DMS53 (cell line): ENCODE results near the gene GBP5.
"Not testable (repeated sequence)": the region's sequence is repeated elsewhere in the genome, so short reads cannot be mapped to it uniquely, and the experiment has no call there.

Experiments
- DNase-seq: peaks from one replicate; lab custom pipeline; 2025; lab: John Stamatoyannopoulos, UW

Gene GBP5, protein sequence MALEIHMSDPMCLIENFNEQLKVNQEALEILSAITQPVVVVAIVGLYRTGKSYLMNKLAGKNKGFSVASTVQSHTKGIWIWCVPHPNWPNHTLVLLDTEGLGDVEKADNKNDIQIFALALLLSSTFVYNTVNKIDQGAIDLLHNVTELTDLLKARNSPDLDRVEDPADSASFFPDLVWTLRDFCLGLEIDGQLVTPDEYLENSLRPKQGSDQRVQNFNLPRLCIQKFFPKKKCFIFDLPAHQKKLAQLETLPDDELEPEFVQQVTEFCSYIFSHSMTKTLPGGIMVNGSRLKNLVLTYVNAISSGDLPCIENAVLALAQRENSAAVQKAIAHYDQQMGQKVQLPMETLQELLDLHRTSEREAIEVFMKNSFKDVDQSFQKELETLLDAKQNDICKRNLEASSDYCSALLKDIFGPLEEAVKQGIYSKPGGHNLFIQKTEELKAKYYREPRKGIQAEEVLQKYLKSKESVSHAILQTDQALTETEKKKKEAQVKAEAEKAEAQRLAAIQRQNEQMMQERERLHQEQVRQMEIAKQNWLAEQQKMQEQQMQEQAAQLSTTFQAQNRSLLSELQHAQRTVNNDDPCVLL

GRCh38 chr1:89272269-89273041, at the start of gene GBP5:
TSS of gene GBP5 (minus strand) at chr1:89272860. CDS start at chr1:89269555, 3,305 bp downstream.
- DNase-seq = not testable (repeated sequence)

DNA sequence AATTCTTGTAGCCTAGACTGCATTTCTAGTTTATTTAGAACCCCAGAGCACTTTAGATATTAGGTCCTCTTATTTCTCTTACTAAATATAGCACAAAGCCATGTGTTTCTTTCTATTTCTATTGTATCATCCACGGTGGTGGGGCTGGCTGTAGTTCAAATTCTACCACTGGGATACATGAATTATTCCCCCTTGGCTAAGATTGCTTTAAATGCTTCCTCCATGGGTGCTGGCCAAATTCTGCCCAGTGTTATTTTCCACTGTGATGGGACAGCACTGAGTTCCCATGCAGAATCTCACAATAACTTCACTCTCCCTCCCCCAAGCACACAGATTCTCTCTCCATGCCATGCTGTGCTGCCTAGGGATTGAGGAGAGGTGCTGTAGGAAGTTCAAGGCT, 49.7 kb upstream of the GBP5 start:
- DNase-seq = no peak

GRCh38 chr1:89312572-89312971, 39.9 kb upstream of the GBP5 start:
- DNase-seq = no peak

DNA sequence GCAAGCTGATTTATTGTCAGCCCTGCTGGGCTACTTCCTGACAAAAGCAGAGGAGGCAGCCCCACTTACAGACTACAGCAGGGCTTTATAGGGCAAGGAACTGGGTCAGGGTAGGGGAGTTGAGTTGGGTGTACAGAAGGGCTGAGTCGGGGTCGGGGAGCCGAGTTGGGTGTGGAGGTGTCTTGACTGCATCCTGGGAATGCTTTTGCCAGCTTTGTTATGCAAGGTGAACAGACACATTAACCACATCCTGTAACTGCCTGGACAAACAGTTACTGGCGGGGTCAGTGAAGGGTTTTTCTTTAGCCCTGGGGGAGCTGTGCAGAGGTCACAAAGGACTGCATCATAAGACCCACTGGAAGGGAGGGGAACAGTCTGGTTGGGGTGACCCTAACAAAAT, 39.1 kb upstream of the GBP5 start:
- DNase-seq = no peak

GRCh38 chr1:89310976-89311375, 38.3 kb upstream of the GBP5 start:
- DNase-seq = no peak

- peak; percentile 38 for DNase-seq
Observed at GRCh38 chr1:89310505-89310904, 37.8 kb upstream of the GBP5 start.

DNA sequence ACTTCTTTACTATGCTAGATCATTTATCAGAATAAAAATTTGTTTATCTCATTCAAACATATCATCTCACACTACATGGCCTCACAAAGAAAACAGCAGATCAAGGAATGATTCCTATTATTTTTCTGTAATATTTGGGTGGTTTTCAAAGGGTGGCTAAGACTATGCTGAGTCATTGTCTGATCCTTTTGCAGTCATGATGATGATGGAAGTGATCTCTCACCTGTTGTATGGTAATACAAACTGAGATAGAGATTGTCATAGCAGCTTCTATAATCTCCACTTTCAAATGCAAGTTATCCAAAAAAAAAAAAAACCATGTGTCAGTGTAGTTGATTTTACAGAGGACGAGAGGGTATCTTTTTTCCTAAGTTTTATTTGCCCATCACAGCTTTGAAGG, 37.2 kb upstream of the GBP5 start:
- DNase-seq = peak; percentile 31

DNA sequence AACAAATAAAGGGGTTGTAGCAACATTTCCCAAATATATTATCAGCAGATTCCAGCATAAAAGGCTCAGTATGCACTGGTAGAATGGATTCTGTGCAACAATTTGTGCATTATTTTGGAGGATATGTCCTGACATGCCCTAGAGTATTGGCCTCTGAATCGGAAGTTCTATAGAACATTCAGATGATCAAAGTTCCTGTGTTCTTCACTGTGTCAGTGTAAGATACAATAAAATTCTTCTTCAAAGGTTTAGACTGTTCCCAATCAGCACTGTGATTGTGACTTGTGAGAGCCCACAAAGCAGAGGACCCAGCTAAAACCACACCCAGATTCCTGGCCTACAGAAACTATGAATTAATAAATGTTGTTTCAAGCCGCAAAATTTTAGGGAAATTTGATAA, 33.6 kb upstream of the GBP5 start:
- no peak for DNase-seq

GRCh38 chr1:89305493-89305892, 32.8 kb upstream of the GBP5 start:
- no peak for DNase-seq

GRCh38 chr1:89304572-89305230, 32.0 kb upstream of the GBP5 start:
- DNase-seq = no peak

DNA sequence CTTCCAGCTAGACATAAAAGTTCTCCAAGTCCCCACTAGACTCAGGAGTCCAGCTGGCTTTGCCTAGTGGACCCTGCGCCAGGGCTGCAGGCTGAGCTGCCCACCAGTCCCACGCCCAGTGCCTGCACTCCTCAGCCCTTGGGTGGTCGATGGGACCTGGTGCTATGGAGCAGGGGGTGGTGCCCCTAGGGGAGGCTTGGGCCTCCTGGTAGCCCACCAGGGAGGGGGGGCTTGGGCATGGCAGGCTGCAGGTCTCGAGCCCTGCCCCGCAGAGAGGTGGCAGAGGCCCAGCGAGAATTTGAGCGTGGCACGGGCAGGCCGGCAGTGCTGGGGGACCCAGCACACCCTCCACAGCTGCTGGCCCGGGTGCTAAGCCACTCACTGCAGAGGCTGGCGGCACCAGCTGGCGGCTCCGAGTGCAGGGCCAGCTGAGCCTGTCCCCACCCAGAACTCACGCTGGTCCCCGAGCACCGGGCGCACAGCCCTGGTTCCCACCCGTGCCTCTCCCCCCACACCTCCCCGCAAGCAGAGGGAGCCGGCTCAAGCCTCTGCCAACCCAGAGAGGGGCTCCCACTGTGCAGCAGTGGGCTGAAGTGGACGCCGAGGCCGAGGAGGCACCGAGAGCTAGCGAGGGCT, 30.2 kb upstream of the GBP5 start:
- no peak for DNase-seq

DNA sequence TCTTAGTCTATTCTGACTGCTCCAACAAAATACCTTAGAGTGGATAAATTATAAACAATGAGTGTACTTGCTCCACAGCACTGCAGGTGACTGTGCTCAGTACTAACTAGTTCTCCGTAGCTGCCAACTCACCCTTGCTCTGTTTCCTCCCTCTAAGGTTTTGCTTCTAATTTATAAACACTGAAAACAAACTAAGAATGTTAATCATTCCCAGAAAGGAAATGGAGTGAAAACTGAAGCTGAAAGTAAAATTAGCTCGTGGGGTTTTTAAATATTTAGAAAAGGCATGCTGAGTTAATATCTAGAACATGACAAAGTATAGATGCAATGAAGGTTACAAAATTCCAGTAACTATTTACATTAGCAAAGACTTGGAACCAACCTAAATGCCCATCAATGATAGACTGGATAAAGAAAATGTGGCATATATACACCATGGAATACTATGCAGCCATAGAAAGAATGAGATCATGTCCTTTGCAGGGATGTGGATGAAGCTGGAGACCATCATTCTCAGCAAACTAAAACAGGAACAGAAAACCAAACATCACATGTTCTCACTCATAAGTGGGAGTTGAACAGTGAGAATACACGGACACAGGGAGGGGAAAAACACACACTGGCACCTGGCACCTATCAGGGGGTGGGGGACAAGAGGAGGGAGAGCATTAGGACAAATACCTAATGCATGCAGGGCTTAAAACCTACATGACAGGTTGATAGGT, 27.2 kb upstream of the GBP5 start:
- not testable (repeated sequence) for DNase-seq

- no peak for DNase-seq
Observed at GRCh38 chr1:89298461-89298860, 25.8 kb upstream of the GBP5 start.

DNA sequence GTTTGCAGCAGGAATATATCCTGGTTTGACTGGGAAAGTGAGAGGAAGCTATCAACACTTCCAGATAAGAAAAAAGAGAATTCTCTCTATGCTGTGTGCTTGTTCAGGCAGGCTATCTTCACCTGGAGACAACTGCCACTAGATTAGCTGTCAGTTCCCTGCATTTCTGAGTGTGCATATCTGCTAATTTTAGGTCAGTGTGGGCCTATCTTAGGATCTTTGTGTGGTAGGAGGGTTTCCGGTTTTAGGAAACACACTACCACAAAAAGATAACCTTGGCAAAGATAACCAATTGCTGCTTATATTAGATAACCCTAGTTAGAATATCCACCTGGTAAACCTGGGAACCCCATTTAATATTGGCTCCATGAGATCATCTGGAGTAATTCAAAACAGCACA, 22.5 kb upstream of the GBP5 start:
- no peak for DNase-seq

DNA sequence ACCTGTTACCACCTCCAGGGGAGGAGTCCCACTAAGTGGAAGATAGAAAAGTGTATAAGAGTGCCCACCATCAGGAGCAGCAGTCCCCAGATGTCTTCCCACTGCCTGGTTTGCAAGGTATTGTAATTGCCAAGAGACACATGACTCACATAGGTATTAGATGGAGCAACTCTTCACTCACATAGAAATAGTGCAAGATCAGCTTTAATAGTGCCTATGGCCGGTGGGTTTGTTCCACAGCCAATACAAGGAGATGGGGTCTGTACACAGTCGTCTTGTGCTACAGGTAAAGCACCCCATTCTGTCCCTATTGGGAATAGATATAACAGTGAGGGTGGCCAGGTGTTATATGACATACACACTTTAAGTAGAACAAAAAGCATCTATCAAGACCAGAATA, 18.6 kb upstream of the GBP5 start:
- no peak for DNase-seq

DNA sequence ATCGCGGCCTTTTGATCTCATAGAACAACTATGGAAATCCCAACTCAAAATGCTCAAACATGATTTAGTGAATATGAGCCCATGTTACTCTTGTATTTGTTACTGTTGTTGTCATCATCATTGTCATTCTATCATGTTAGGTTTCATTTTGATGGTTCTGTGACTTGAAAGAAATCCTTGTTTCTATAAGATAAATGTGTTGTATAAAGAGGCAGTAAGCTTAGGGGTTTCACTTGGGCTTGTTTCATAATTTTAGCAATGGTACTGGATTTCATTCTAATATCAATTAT, 15.3 kb upstream of the GBP5 start:
- no peak for DNase-seq

DNA sequence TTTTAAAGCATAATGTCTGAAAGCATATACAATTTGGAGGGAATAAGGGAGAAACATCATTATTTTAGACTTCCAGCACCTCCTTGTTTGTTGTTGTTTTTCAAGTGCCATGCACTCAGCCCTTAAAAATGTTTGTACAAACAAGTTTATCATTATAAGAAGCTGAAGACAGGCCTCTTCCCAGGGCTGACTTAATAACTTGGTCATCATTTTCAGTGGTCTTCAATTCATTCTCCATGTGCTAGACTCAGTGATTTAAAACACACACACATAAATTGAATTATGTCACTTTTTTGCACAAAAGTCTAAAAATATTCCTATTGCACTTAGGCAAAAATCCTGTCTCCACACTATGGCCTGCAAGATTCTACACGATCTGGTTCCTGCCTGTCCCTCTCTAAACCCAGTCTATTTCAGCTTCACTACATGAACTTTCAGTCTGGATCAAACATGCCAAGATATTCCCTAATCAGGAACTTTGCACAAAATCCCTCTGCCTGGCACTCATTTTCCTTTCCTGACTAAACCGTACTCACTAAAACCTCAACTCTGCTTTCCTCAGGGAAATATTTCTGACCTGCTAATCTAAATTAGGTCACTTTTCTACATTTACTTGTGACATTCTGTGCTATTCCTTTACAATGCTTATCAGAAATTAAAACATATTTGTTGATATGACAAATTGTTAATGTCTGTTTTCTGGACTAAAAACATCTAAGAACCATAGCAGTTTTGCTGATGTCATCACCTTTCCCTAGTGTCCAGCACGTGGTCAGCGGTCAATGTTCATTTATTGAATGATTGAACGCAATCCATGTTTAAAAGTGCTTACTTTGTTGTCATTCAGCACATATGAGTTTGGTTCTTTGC, 14.8 kb upstream of the GBP5 start:
- DNase-seq = no peak

- no peak for DNase-seq
Observed at GRCh38 chr1:89286549-89287180, 14.0 kb upstream of the GBP5 start.

- DNase-seq = no peak
Observed at GRCh38 chr1:89285745-89286380, 13.2 kb upstream of the GBP5 start.
